Thymus (tissue), 11 donors: Measurements from ENCODE around the gene PSD. TPM values are rescaled to one million over a fixed set of nuclear protein-coding genes. Genes with fewer than 3 reads are reported as not detected.

Experiments used
- DNase-seq, 9 donors: peaks; one replicate each; pipeline ENCODE4 v3.0.0-alpha.2; 2013; ENCODE audit warnings: low spot score in 9 of 9, low read depth in 6 of 9, missing footprints in 1 of 9
- H3K27ac ChIP-seq, 2 donors: one replicate each; pipeline ENCODE4 v1.5.1; 2013; ENCODE audit warnings: control low read depth in 1 of 2, low read depth in 1 of 2, low read length in 1 of 2, mild to moderate bottlenecking in 1 of 2, moderate library complexity in 1 of 2
- H3K27me3 ChIP-seq, 2 donors: one replicate each; pipeline ENCODE4 v1.5.1; 2013; ENCODE audit warnings: low read length in 1 of 2; ENCODE audit not compliant: control insufficient read depth in 2 of 2, insufficient read depth in 1 of 2
- H3K36me3 ChIP-seq, 2 donors: one replicate each; pipeline ENCODE4 v1.5.1; 2013; ENCODE audit warnings: low read length in 1 of 2, mild to moderate bottlenecking in 1 of 2, moderate library complexity in 1 of 2; ENCODE audit not compliant: control insufficient read depth in 2 of 2, insufficient read depth in 2 of 2
- H3K4me1 ChIP-seq, 2 donors: one replicate each; pipeline ENCODE4 v1.5.1; 2013; ENCODE audit warnings: low read length in 2 of 2; ENCODE audit not compliant: control insufficient read depth in 2 of 2, insufficient read depth in 2 of 2
- H3K4me3 ChIP-seq, 2 donors: one replicate each; pipeline ENCODE4 v1.5.1; 2013; ENCODE audit warnings: low read length in 2 of 2, control low read depth in 1 of 2, mild to moderate bottlenecking in 1 of 2
- H3K9me3 ChIP-seq, 2 donors: one replicate each; pipeline ENCODE4 v1.5.1; 2013; ENCODE audit warnings: low read length in 1 of 2, mild to moderate bottlenecking in 1 of 2; ENCODE audit not compliant: control insufficient read depth in 2 of 2, insufficient read depth in 1 of 2
- WGBS: extraction: QIAGEN DNeasy Blood & Tissue Kit; methylation state at CpG from one replicate; pipeline ENCODE4 v1.1.7; 2013; 5-methylcytosine and 5-hydroxymethylcytosine counted together
- polyA plus RNA-seq: library from polyadenylated mRNA; stranded (reverse); fragments of 200-250 nt; gene quantifications from one replicate; pipeline ENCODE4 v1.2.3, GENCODE V29; 2013
- total RNA-seq: library from RNA; stranded (reverse); fragments of 120-200 nt; gene quantifications from one replicate; pipeline ENCODE4 v1.2.4, GENCODE V29; 2013
- donor health status: healthy.

Gene PSD
- total and polyA plus RNA-seq, 2 donors = 3.8 to 4.6 TPM

DNA sequence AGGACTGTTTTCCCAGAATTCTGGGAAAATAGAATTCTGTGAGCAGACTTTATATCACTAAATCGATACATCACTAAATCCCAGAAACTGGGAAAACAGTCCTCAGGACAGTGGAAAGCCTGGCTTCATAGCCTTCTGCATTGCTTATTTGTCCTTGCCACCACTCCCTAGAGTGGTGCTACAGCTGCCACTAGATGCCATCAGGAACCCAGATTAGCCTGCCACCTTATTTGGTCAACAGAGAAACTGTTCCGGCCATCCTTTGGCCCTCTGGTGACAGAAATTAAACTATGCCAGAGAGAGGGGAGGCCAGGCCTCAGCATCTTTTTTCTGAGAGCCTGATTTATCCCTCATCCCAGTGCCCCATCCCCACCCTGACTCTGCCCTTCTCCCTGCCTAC is 42.7 kb downstream of the PSD start:
- H3K27me3 ChIP-seq = no peaks in the 10 kb centered on the region
- H3K4me1 ChIP-seq = no peaks in the 10 kb centered on the region
- H3K27ac ChIP-seq = no peak overlapping the region
- peaks cover 55 to 74% of the 10 kb centered on the region in 2 donors for H3K36me3 ChIP-seq
- 98% methylated on average over 2 of the region's 2 CpGs for WGBS
- DNase-seq = no peak
- no peak overlapping the region for H3K4me3 ChIP-seq
- no peaks in the 10 kb centered on the region for H3K9me3 ChIP-seq

DNA sequence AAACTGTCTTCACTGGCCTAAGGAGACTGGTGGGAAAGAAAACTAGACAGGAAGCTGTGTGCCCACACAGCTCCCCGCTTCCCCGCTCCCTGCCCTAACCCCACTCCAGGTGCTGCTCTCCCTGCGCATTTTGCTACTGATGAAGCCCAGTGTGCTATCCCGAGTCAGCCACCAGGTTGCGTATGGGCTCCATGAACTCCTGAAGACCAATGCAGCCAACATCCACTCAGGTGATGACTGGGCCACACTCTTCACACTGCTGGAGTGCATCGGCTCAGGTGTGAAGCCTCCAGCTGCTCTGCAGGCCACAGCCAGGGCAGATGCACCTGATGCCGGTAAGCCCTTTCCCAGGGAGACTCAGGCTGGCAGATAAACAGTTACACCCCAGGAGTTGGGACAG is 43.3 kb downstream of the PSD start:
- peaks cover 0 to 2% of the 10 kb centered on the region in 2 donors for H3K9me3 ChIP-seq
- H3K4me3 ChIP-seq = no peak overlapping the region
- H3K27ac ChIP-seq = no peak overlapping the region
- WGBS = 97% methylated on average over 7 of the region's 7 CpGs
- peaks cover 55 to 74% of the 10 kb centered on the region in 2 donors for H3K36me3 ChIP-seq
- no peaks in the 10 kb centered on the region for H3K4me1 ChIP-seq
- DNase-seq = no peak
- no peaks in the 10 kb centered on the region for H3K27me3 ChIP-seq

DNA sequence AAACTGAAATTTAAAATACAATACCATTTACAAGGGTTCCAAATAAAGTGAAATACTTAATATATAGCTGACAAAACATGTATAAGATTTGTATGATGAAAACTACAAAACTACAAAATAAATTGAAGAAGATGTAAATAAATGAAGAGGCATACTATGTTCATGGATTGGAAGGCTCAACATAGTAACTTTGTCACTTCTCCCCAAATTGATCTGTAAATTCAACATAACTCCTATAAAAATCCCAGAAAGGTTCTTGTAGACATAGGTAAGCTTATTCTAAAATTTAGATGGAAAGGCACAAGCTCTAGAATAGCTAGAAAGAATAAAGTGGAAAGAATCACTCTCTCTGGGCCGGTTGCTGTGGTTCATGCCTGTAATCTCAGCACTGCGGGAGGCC is 47.3 kb downstream of the PSD start:
- peaks cover 0 to 2% of the 10 kb centered on the region in 2 donors for H3K9me3 ChIP-seq
- H3K27ac ChIP-seq = no peak overlapping the region
- H3K36me3 ChIP-seq = peaks cover 68 to 79% of the 10 kb centered on the region in 2 donors
- 100% methylated on average over 2 of the region's 2 CpGs for WGBS
- H3K27me3 ChIP-seq = no peaks in the 10 kb centered on the region
- no peak for DNase-seq
- H3K4me1 ChIP-seq = no peaks in the 10 kb centered on the region
- no peak overlapping the region for H3K4me3 ChIP-seq

- DNase-seq = no peak
- WGBS = 99% methylated on average over 3 of the region's 3 CpGs
- Histone ChIP-seq H3K36me3 (peaks cover 73 to 82% of the 10 kb centered on the region in 2 donors), H3K9me3 (peaks cover 0 to 2% of the 10 kb centered on the region in 2 donors), H3K27ac (no peak overlapping the region), H3K27me3 (no peaks in the 10 kb centered on the region), H3K4me1 (no peaks in the 10 kb centered on the region), H3K4me3 (no peak overlapping the region)
Measured at GRCh38 chr10:102368077-102368476, 50.5 kb downstream of the PSD start.

- no peak overlapping the region for H3K27ac ChIP-seq
- peaks cover 80 to 84% of the 10 kb centered on the region in 2 donors for H3K36me3 ChIP-seq
- H3K9me3 ChIP-seq = peaks cover 0 to 2% of the 10 kb centered on the region in 2 donors
- no peak overlapping the region for H3K4me3 ChIP-seq
- WGBS = 100% methylated on average over 1 of the region's 1 CpG
- no peaks in the 10 kb centered on the region for H3K27me3 ChIP-seq
- no peaks in the 10 kb centered on the region for H3K4me1 ChIP-seq
- no peak for DNase-seq
Measured at GRCh38 chr10:102367441-102367840, 51.1 kb downstream of the PSD start.

DNA sequence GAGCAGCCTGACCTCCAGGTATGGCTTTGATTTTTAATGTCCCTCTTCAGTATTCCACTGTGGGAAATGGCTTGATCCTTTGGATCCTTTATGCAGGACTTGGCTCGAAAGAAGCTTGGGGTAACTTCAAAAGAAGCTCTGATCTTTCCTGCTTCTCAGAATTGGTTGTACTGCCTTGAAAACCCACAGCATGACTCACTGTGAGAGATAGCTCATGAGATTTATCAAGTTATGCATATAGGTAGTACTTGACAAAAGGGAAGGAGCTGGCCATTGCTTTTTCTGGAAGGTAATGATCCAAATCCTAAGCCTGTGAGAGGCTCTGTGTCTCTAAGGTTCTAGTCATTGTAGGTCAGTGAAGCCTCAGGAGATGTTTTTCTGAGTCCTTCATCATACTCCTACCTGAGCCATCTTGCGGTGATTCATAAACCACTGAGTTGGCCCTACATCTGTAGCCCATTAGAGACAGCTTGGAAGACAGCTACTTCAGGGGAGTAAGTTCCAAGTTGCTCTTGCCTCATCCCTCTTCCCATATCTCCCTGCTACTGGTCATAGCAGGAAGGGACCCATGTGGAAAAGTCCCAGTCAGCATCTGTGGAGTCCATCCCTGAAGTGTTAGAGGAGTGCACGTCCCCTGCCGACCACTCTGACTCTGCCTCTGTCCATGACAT is 59.7 kb downstream of the PSD start:
- WGBS = 98% methylated on average over 4 of the region's 4 CpGs
- DNase-seq = no peak
- no peaks in the 10 kb centered on the region for H3K4me1 ChIP-seq
- peaks cover 78 to 82% of the 10 kb centered on the region in 2 donors for H3K36me3 ChIP-seq
- H3K9me3 ChIP-seq = no peaks in the 10 kb centered on the region
- H3K27ac ChIP-seq = no peak overlapping the region
- no peak overlapping the region for H3K4me3 ChIP-seq
- no peaks in the 10 kb centered on the region for H3K27me3 ChIP-seq

DNA sequence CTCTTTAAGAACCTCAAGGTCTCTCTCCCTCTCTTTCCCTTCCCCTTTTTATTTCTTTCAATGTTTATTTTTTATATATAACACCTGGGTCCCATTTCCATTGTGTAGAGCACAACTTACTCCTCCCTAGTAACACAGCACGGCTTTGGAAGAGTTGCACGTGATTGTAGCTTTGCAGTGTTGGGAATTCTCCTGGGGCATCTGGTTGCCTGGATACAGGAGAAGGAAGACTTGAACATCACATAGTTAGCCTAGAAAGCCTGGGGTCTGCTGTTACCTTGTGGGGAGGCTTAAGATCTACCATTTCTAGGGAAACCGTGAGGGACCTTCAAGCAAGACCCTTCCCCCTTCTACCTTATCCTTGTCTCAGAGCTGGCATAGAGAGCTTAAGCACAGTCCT is 64.1 kb downstream of the PSD start:
- no peak for DNase-seq
- Histone ChIP-seq H3K9me3 (no peaks in the 10 kb centered on the region), H3K4me3 (no peak overlapping the region), H3K27me3 (no peaks in the 10 kb centered on the region), H3K4me1 (no peaks in the 10 kb centered on the region), H3K36me3 (peaks cover 71 to 74% of the 10 kb centered on the region in 2 donors), H3K27ac (no peak overlapping the region)
- 100% methylated on average over 3 of the region's 3 CpGs for WGBS

Other genes starting within 250 kb of the PSD start
- gene ELOVL3, start 192.5 kb downstream of the PSD start, total RNA-seq = 0.19 TPM
- gene ELOVL3, start 192.5 kb downstream of the PSD start, polyA plus RNA-seq = 0.48 TPM
- 0.05 TPM for gene PITX3, start 177.3 kb downstream of the PSD start, total RNA-seq
- 0.02 TPM for gene PITX3, start 177.3 kb downstream of the PSD start, polyA plus RNA-seq
- 9.6 TPM for gene GBF1, start 173.3 kb downstream of the PSD start, total RNA-seq
- 11.1 TPM for gene GBF1, start 173.3 kb downstream of the PSD start, polyA plus RNA-seq
- 35.6 TPM for gene NFKB2, start 23.1 kb downstream of the PSD start, total RNA-seq
- gene NFKB2, start 23.1 kb downstream of the PSD start, polyA plus RNA-seq = 37.8 TPM
- 7.8 TPM for gene FBXL15, start 2.1 kb upstream of the PSD start, total RNA-seq
- 12.0 TPM for gene FBXL15, start 2.1 kb upstream of the PSD start, polyA plus RNA-seq
- gene CUEDC2, start 13.8 kb upstream of the PSD start, total RNA-seq = 40.5 TPM
- gene CUEDC2, start 13.8 kb upstream of the PSD start, polyA plus RNA-seq = 52.4 TPM
- gene C10orf95, start 32.8 kb upstream of the PSD start, total RNA-seq = 0.19 TPM
- gene C10orf95, start 32.8 kb upstream of the PSD start, polyA plus RNA-seq = 0.46 TPM
- gene ACTR1A, start 83.9 kb upstream of the PSD start, total RNA-seq = 60.2 TPM
- gene ACTR1A, start 83.9 kb upstream of the PSD start, polyA plus RNA-seq = 63.7 TPM
- 2.6 TPM for gene SUFU, start 85.2 kb upstream of the PSD start, total RNA-seq
- gene SUFU, start 85.2 kb upstream of the PSD start, polyA plus RNA-seq = 4.3 TPM
- 21.7 TPM for gene TRIM8, start 225.7 kb upstream of the PSD start, total RNA-seq
- 65.5 TPM for gene TRIM8, start 225.7 kb upstream of the PSD start, polyA plus RNA-seq